ENCODE data around the gene SIT1. TPM values are rescaled to one million over a fixed set of nuclear protein-coding genes. Genes with fewer than 3 reads are reported as not detected.

SIT1 gene
- total and polyA plus RNA-seq, 2 experiments from 2014 or later, result 13.2 to 14.7 TPM

- H3K36me3 Mint-ChIP-seq (ENCODE audit: low read depth), result peaks cover 38% of the 10 kb centered on the region
- H3K4me1 ChIP-seq (ENCODE audit: insufficient read depth), result peaks cover 15% of the 10 kb centered on the region
- peak overlapping the region; percentile 88; the same call in 1 of the 2 replicates for H3K27ac Mint-ChIP-seq
- 0 out of 2 replicates have a peak overlapping the region, but pooled peaks have one; percentile 57 for H3K4me2 ChIP-seq
- H3K4me1 Mint-ChIP-seq, result peaks cover 26% of the 10 kb centered on the region
- ATAC-seq (peak; percentile 70), DNase-seq (ENCODE audit: low spot score) (peak; percentile 89)
- no peak overlapping the region for H2AFZ ChIP-seq
- TF ChIP-seq CTCF (conservative IDR thresholded peaks at IDR 0.05; ENCODE audit: low read depth in 2 of 2) (no peak), STAT1 (IDR thresholded peaks at IDR 0.05; ENCODE audit: unreplicated experiment) (no peak), REST (IDR thresholded peaks at IDR 0.05; ENCODE audit: unreplicated experiment) (no peak), EZH2phosphoT487 (IDR thresholded peaks at IDR 0.05; ENCODE audit: unreplicated experiment) (no peak), CREB1 (CRISPR knock-in tag; IDR thresholded peaks at IDR 0.05; ENCODE audit: low read depth) (no peak), EZH2 (IDR thresholded peaks at IDR 0.05; ENCODE audit: low read depth, unreplicated experiment) (no peak), ZNF331 (CRISPR knock-in tag; IDR thresholded peaks at IDR 0.05; ENCODE audit: low read depth) (no peak), NANOG (IDR thresholded peaks at IDR 0.05; ENCODE audit: borderline replicate concordance) (no peak), ZNF462 (CRISPR knock-in tag; IDR thresholded peaks at IDR 0.05) (no peak), JUNB (IDR thresholded peaks at IDR 0.05; ENCODE audit: unreplicated experiment) (no peak), ZNF114 (CRISPR knock-in tag; IDR thresholded peaks at IDR 0.05) (no peak), ETS1 (IDR thresholded peaks at IDR 0.05) (no peak), POLR2AphosphoS5 (IDR thresholded peaks at IDR 0.05; ENCODE audit: low read depth) (no peak)
- H3K9me3 Mint-ChIP-seq, result no peaks in the 10 kb centered on the region
- H3K79me2 ChIP-seq (replicated peaks; ENCODE audit: insufficient read depth), result no peaks in the 10 kb centered on the region
- peaks cover 24% of the 10 kb centered on the region for H3F3A ChIP-seq (replicated peaks; ENCODE audit: low read depth)
- no peak overlapping the region for H3K27ac ChIP-seq (ENCODE audit: low read depth)
- peaks cover 20% of the 10 kb centered on the region for H3K36me3 ChIP-seq (ENCODE audit: insufficient read depth)
- no peaks in the 10 kb centered on the region for H3K9me2 ChIP-seq (ENCODE audit: insufficient read depth)
- peaks cover 20% of the 10 kb centered on the region for H3K27me3 Mint-ChIP-seq (ENCODE audit: insufficient read depth, low read depth, poor library complexity)
- H4K20me1 ChIP-seq (replicated peaks; ENCODE audit: insufficient read depth), result peaks cover 3% of the 10 kb centered on the region; the same call in 1 of the 2 replicates
- peaks cover 11% of the 10 kb centered on the region for H3K27me3 ChIP-seq (ENCODE audit: insufficient read depth)
- no peak overlapping the region; the same call in 2 of the 3 replicates for H3K4me3 Mint-ChIP-seq
- H3K4me3 ChIP-seq, result no peak overlapping the region
Observed at GRCh38 chr9:35680331-35681105, 29.8 kb upstream of the SIT1 start.

Measured in GM23338 (cell line).